Measurements from ENCODE around the gene GCSH. TPM values are rescaled to one million over a fixed set of nuclear protein-coding genes. Genes with fewer than 3 reads are reported as not detected.

The GCSH gene
- total and polyA plus RNA-seq, 12 donors: 26.8 to 53.4 (median 42.9) TPM

DNA sequence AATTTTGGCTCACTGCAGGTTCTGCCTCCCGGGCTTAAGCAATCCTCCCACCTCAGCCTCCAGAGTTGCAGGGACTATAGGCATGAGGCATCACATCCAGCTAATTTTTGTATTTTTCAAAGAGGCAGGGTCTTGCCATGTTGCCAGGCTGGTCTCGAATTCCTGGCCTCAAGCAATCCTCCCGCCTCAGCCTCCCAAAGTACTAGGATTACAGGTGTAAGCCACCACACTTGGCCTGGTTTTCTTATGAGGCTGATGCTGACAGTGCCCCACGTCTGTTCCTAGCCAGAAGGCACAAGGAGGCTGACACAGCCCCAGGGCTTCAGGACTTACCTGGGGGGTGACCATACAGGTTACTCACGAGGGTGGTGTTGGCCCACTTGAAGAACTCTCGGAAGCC, 33.9 kb upstream of the GCSH start:
- DNase-seq: no peak
- Histone ChIP-seq H3K27ac (no peak overlapping the region), H3K36me3 (peaks cover 0 to 38% (median 0%) of the 10 kb centered on the region in 9 donors), H3K27me3 (no peaks in the 10 kb centered on the region), H3K4me1 (no peaks in the 10 kb centered on the region), H3K9me3 (no peaks in the 10 kb centered on the region), H3K4me3 (no peak overlapping the region)
- WGBS, 2 donors: 88 to 91% methylated on average over 6 of the region's 6 CpGs
- intact Hi-C loops (cut with DNase I): no loop called here
- TF ChIP-seq, protein P1, sequence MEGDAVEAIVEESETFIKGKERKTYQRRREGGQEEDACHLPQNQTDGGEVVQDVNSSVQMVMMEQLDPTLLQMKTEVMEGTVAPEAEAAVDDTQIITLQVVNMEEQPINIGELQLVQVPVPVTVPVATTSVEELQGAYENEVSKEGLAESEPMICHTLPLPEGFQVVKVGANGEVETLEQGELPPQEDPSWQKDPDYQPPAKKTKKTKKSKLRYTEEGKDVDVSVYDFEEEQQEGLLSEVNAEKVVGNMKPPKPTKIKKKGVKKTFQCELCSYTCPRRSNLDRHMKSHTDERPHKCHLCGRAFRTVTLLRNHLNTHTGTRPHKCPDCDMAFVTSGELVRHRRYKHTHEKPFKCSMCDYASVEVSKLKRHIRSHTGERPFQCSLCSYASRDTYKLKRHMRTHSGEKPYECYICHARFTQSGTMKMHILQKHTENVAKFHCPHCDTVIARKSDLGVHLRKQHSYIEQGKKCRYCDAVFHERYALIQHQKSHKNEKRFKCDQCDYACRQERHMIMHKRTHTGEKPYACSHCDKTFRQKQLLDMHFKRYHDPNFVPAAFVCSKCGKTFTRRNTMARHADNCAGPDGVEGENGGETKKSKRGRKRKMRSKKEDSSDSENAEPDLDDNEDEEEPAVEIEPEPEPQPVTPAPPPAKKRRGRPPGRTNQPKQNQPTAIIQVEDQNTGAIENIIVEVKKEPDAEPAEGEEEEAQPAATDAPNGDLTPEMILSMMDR (IDR thresholded peaks at IDR 0.05): no peak
- ATAC-seq: no peak

DNA sequence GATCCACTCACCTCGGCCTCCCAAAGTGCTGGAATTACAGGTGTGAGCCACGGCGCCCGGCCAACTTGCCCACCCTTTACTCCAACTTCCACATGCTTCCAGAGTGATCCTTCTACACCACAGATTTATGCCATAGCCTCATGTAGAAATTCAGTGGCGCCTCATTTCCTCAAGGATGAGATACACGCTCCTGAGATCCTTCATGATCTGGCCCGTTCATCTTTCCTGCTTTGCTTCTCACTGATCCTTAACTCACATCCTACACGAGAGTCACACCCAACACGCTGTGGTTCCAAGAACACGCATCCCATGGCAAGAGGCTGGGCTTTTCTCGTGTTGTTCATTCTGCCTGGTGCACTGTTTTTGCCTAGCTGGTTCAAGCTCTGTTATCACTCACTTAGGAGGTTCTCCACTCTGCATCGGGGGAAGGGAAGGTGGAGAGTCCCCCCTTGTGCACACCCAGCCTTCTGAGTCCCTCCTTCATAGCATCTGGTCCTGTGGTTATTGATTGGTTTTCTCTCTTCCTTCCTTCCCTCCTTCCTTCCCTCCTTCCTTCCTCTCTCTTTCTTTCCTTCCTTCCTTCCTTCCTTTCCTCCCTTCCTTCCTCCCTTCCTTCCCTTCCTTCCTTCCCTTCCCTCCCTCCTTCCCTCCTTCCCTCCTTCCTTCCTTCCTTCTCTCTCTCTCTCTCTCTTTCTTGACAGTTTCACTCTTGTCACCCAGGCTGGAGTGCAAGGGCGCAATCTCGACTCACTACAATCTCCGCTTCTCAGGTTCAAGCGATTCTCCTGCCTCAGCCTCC, 32.7 kb upstream of the GCSH start:
- no peak overlapping the region for H3K4me3 ChIP-seq
- intact Hi-C loops (cut with DNase I): no loop called here
- ATAC-seq: no peak
- peaks cover 0 to 38% (median 0%) of the 10 kb centered on the region in 9 donors for H3K36me3 ChIP-seq
- no peak for DNase-seq
- H3K27ac ChIP-seq: no peak overlapping the region
- no peaks in the 10 kb centered on the region for H3K9me3 ChIP-seq
- TF ChIP-seq, protein P1 (IDR thresholded peaks at IDR 0.05): no peak
- no peaks in the 10 kb centered on the region for H3K27me3 ChIP-seq
- WGBS, 2 donors: 89 to 91% methylated on average over 16 of the region's 16 CpGs
- H3K4me1 ChIP-seq: no peaks in the 10 kb centered on the region

DNA sequence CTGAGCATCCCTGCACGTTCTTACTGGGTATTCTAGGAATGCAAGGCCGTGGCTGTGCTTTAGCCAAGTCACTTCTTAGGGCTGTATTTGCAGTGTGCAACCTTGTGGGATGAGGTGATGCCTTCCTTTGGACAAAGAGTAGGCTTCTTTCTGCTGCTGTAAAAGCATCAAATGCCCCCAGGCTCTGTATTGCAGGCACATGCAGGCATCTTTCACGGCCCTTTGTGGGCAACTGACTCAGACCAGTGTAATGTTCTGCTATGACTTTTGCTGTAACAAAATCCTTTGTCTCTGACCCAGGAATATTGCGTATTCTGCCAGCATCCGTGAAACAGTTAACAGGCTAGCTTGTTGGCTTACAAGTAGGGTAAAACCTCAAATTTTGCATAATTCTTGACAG, 30.9 kb upstream of the GCSH start:
- DNase-seq (no peak), ATAC-seq (no peak)
- no peak overlapping the region for H3K27ac ChIP-seq
- H3K4me3 ChIP-seq: no peak overlapping the region
- H3K27me3 ChIP-seq: no peaks in the 10 kb centered on the region
- H3K9me3 ChIP-seq: no peaks in the 10 kb centered on the region
- TF ChIP-seq, protein P1 (IDR thresholded peaks at IDR 0.05): no peak
- H3K4me1 ChIP-seq: no peaks in the 10 kb centered on the region
- intact Hi-C loops (cut with DNase I): no loop called here
- peaks cover 0 to 45% (median 0%) of the 10 kb centered on the region in 9 donors for H3K36me3 ChIP-seq
- WGBS, 2 donors: 71 to 77% methylated on average over 5 of the region's 5 CpGs

DNA sequence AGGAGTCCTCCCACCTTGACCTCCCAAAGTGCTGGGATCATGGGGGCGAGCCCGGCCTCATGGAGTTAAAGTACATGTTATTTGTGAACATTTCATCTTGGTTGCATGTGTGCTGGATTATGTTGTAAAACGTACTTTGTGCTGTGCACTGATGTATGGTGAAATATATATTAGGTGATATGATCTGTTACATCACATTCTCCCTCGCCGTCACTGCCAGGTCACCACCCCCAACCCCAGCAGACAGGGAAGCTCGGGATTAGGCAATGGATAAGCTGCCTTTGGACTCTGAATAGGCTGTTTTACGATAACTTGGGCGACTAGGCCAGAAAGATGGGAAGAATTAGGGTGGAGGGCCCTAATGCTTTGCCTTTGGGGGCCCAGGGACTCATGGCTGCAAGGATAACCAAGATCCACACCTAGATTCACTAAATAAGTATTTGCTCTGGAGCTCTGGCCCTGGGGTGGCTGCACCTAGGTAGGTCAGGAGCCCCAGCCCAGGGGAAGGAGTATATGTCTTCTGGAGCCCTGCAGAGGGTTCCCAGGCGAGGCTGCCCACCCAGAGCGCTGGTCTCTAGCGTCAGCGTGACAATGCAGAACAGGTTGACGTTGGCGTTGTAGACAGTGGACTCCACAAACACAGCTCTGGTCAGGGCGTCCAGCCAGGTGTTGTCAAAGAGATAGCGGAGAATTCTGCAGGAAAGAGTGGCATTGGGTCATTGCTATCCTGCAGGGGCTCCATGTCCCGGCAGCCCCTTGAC, 27.1 kb upstream of the GCSH start:
- no peak for DNase-seq
- ATAC-seq: no peak
- Histone ChIP-seq H3K4me3 (no peak overlapping the region), H3K9me3 (no peaks in the 10 kb centered on the region), H3K36me3 (peaks cover 0 to 35% (median 0%) of the 10 kb centered on the region in 9 donors), H3K27ac (no peak overlapping the region), H3K4me1 (no peaks in the 10 kb centered on the region), H3K27me3 (no peaks in the 10 kb centered on the region)
- intact Hi-C loops (cut with DNase I): no loop called here
- TF ChIP-seq, protein P1 (IDR thresholded peaks at IDR 0.05): no peak
- 82 to 90% methylated on average over 17 of the region's 17 CpGs for WGBS, 2 donors

Data from heart right ventricle (tissue), 16 donors.